RWPE1 (cell line): ENCODE measurements around the gene SAMD7.

Experiments
- CTCF ChIA-PET: fragments of 350-600 bp; sonication (Branson Sonifier 250); formaldehyde crosslinking; extraction: SDS; loops from one replicate; lab custom pipeline; 2021; lab: Yijun Ruan, JAX
- POLR2A ChIA-PET: fragments of 400-600 bp; formaldehyde crosslinking; extraction: SDS; loops from one replicate; lab custom pipeline; 2020; ENCODE audit warnings: antibody characterized with exemption; ENCODE audit not compliant: low non-redundant PET; lab: Yijun Ruan, JAX
- DNase-seq: peaks from one replicate; pipeline ENCODE4 v3.0.0; 2012; ENCODE audit warnings: low spot score
- H3K27ac ChIP-seq: fragments of 450-650 bp; 2 replicates; pipeline ENCODE4 v1.5.1; 2017
- CTCF ChIP-seq: fragments of 450-650 bp; conservative IDR thresholded peaks from 2 replicates; pipeline ENCODE4 v1.5.1; 2017; ENCODE audit warnings: low read depth, mild to moderate bottlenecking

Gene SAMD7

GRCh38 chr3:169868369-169868768, 43.0 kb upstream of the SAMD7 start:
- no peak overlapping the region for H3K27ac ChIP-seq
- no peak for DNase-seq
- no peak for TF ChIP-seq CTCF
- POLR2A ChIA-PET: no interaction called here
- CTCF ChIA-PET: no interaction called here

- ChIA-PET CTCF (interaction anchor here (0.6 to 0.7 kb wide), 2 partner anchors 21 kb away, joined by 3 read pairs; no protein-coding TSS in a partner anchor), POLR2A (no interaction called here)
- DNase-seq: no peak
- H3K27ac ChIP-seq: no peak within 1 kb of the TSS
- no peak for TF ChIP-seq CTCF
Observed at GRCh38 chr3:169869484-169870220, 41.7 kb upstream of the SAMD7 start, which contains the start of gene LRRC31. TSS of gene LRRC31 (minus strand) at chr3:169869935. CDS start at chr3:169869807, 128 bp downstream.

- ChIA-PET POLR2A (no interaction called here), CTCF (no interaction called here)
Observed at GRCh38 chr3:169871129-169871886, 40.1 kb upstream of the SAMD7 start.

GRCh38 chr3:169879013-169879557, 32.3 kb upstream of the SAMD7 start:
- CTCF ChIA-PET: no interaction called here
- POLR2A ChIA-PET: interaction anchor here (0.6 kb wide), 1 partner anchor 11 kb away, joined by 3 read pairs; no protein-coding TSS in a partner anchor

More at GRCh38 chr3:169871129-169871886, 40.1 kb upstream of the SAMD7 start:
- no peak for DNase-seq
- H3K27ac ChIP-seq: no peak overlapping the region
- TF ChIP-seq CTCF: no peak

GRCh38 chr3:169879845-169880575, 31.4 kb upstream of the SAMD7 start:
- POLR2A ChIA-PET: no interaction called here

More at GRCh38 chr3:169879013-169879557, 32.3 kb upstream of the SAMD7 start:
- no peak for DNase-seq
- TF ChIP-seq CTCF: no peak
- no peak overlapping the region for H3K27ac ChIP-seq

More at GRCh38 chr3:169879845-169880575, 31.4 kb upstream of the SAMD7 start:
- CTCF ChIA-PET: interaction anchor here (0.6 to 0.7 kb wide), 2 partner anchors 58 to 89 kb away, joined by 3 to 4 read pairs; no protein-coding TSS in a partner anchor
- no peak overlapping the region for H3K27ac ChIP-seq
- TF ChIP-seq CTCF: no peak
- DNase-seq: no peak
